Erythroblast (primary cell): ENCODE data around the gene S1PR4.

Experiments
- GATA1 ChIP-seq: IDR thresholded peaks from 2 replicates; pipeline ENCODE4 v1.6.1; 2011; ENCODE audit warnings: low read depth, mild to moderate bottlenecking, control low read depth, low read length, moderate library complexity
- POLR2A ChIP-seq: IDR thresholded peaks from 2 replicates; pipeline ENCODE4 v1.6.1; 2011; ENCODE audit warnings: mild to moderate bottlenecking, low read length

DNA sequence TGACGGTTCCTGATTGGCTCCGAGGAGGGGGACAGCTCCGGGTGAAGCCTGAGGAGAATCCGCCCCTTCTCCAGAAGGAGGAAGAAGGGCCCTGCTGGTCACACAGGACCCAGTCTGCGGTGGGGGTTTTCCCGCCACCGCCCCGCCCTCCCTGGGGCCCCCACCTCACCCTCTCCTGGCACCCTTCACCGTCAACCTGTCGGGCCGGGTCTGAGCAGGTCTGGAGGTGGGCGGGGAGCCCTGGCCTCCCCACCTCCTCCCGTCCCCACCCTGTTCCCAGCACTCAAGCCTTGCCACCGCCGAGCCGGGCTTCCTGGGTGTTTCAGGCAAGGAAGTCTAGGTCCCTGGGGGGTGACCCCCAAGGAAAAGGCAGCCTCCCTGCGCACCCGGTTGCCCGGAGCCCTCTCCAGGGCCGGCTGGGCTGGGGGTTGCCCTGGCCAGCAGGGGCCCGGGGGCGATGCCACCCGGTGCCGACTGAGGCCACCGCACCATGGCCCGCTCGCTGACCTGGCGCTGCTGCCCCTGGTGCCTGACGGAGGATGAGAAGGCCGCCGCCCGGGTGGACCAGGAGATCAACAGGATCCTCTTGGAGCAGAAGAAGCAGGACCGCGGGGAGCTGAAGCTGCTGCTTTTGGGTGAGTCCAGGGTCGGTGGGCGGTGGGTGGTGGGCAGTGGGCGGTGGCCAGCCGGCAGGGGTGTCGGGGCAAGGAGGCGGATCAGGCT lies 42.4 kb upstream of the S1PR4 start, which contains the start of gene GNA15:
- peak; percentile 39 for TF ChIP-seq POLR2A
- no peak for TF ChIP-seq GATA1
